ENCODE results near the gene INSYN2B.

GRCh38 chr5:169933616-169934015 lies 46.7 kb downstream of the INSYN2B start:
- TF ChIP-seq, protein P1, sequence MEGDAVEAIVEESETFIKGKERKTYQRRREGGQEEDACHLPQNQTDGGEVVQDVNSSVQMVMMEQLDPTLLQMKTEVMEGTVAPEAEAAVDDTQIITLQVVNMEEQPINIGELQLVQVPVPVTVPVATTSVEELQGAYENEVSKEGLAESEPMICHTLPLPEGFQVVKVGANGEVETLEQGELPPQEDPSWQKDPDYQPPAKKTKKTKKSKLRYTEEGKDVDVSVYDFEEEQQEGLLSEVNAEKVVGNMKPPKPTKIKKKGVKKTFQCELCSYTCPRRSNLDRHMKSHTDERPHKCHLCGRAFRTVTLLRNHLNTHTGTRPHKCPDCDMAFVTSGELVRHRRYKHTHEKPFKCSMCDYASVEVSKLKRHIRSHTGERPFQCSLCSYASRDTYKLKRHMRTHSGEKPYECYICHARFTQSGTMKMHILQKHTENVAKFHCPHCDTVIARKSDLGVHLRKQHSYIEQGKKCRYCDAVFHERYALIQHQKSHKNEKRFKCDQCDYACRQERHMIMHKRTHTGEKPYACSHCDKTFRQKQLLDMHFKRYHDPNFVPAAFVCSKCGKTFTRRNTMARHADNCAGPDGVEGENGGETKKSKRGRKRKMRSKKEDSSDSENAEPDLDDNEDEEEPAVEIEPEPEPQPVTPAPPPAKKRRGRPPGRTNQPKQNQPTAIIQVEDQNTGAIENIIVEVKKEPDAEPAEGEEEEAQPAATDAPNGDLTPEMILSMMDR (IDR thresholded peaks at IDR 0.05; ENCODE audit: low read depth, low read length), result no peak
- no peak for TF ChIP-seq EZH2phosphoT487 (IDR thresholded peaks at IDR 0.05; ENCODE audit: low read depth)
